CD4-positive, alpha-beta T cell treated with Interleukin-15 for 4 hours (primary cell): ENCODE data around the gene CXCL6.

Experiments
- DNase-seq: peaks from one replicate; pipeline ENCODE4 v3.0.0-alpha.2; 2020; ENCODE audit warnings: low spot score

CXCL6 gene

GRCh38 chr4:73843369-73843768 is 6.9 kb downstream of the CXCL6 start:
- no peak for DNase-seq

- DNase-seq: no peak
Observed at GRCh38 chr4:73844345-73844744, 7.9 kb downstream of the CXCL6 start.

GRCh38 chr4:73844806-73845205 is 8.3 kb downstream of the CXCL6 start:
- no peak for DNase-seq

- no peak for DNase-seq
Observed at GRCh38 chr4:73847526-73848182, 11.2 kb downstream of the CXCL6 start.

GRCh38 chr4:73848183-73848777 is 11.8 kb downstream of the CXCL6 start:
- DNase-seq: no peak

GRCh38 chr4:73850261-73850970 is 13.9 kb downstream of the CXCL6 start:
- no peak for DNase-seq

- no peak for DNase-seq
Observed at GRCh38 chr4:73851293-73851692, 14.8 kb downstream of the CXCL6 start.

GRCh38 chr4:73852771-73853170 is 16.3 kb downstream of the CXCL6 start:
- DNase-seq: no peak

- no peak for DNase-seq
Observed at GRCh38 chr4:73853246-73853704, 16.8 kb downstream of the CXCL6 start, which contains the start of gene PF4V1. TSS of gene PF4V1 (plus strand) at chr4:73853296. CDS start at chr4:73853363, 67 bp downstream.

- DNase-seq: no peak
Observed at GRCh38 chr4:73853718-73854473, 17.4 kb downstream of the CXCL6 start.

- DNase-seq: no peak
Observed at GRCh38 chr4:73855406-73855805, 18.9 kb downstream of the CXCL6 start.

- no peak for DNase-seq
Observed at GRCh38 chr4:73856518-73856917, 20.0 kb downstream of the CXCL6 start.

- no peak for DNase-seq
Observed at GRCh38 chr4:73859614-73860088, 23.2 kb downstream of the CXCL6 start.

- DNase-seq: no peak
Observed at GRCh38 chr4:73860181-73860580, 23.7 kb downstream of the CXCL6 start.

- DNase-seq: no peak
Observed at GRCh38 chr4:73860917-73861316, 24.4 kb downstream of the CXCL6 start.

GRCh38 chr4:73862322-73862721 is 25.8 kb downstream of the CXCL6 start:
- no peak for DNase-seq

- DNase-seq: no peak
Observed at GRCh38 chr4:73864365-73864764, 27.9 kb downstream of the CXCL6 start.

- no peak for DNase-seq
Observed at GRCh38 chr4:73864961-73865360, 28.5 kb downstream of the CXCL6 start.

GRCh38 chr4:73865431-73866096 is 29.1 kb downstream of the CXCL6 start:
- DNase-seq: no peak

GRCh38 chr4:73866246-73866645 is 29.8 kb downstream of the CXCL6 start:
- no peak for DNase-seq

- no peak for DNase-seq
Observed at GRCh38 chr4:73867783-73868182, 31.3 kb downstream of the CXCL6 start.
